T-helper 2 cell (primary cell): Measurements from ENCODE around the gene ATXN7.
A peak's percentile ranks its signal among the peaks of the same experiment; 100 is the strongest.

Source experiments
- DNase-seq, 5 experiments: peaks; one replicate each; pipeline versions ENCODE4 v3.0.0 to v3.0.0-alpha.2; 2012 to 2022
- total RNA-seq, 2 donors: gene quantifications; one replicate each; lab custom pipeline; 2026; lab: John Stamatoyannopoulos, UW

Gene ATXN7, protein sequence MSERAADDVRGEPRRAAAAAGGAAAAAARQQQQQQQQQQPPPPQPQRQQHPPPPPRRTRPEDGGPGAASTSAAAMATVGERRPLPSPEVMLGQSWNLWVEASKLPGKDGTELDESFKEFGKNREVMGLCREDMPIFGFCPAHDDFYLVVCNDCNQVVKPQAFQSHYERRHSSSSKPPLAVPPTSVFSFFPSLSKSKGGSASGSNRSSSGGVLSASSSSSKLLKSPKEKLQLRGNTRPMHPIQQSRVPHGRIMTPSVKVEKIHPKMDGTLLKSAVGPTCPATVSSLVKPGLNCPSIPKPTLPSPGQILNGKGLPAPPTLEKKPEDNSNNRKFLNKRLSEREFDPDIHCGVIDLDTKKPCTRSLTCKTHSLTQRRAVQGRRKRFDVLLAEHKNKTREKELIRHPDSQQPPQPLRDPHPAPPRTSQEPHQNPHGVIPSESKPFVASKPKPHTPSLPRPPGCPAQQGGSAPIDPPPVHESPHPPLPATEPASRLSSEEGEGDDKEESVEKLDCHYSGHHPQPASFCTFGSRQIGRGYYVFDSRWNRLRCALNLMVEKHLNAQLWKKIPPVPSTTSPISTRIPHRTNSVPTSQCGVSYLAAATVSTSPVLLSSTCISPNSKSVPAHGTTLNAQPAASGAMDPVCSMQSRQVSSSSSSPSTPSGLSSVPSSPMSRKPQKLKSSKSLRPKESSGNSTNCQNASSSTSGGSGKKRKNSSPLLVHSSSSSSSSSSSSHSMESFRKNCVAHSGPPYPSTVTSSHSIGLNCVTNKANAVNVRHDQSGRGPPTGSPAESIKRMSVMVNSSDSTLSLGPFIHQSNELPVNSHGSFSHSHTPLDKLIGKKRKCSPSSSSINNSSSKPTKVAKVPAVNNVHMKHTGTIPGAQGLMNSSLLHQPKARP
- 155 to 305 reads per million in 2 donors for total RNA-seq

DNA sequence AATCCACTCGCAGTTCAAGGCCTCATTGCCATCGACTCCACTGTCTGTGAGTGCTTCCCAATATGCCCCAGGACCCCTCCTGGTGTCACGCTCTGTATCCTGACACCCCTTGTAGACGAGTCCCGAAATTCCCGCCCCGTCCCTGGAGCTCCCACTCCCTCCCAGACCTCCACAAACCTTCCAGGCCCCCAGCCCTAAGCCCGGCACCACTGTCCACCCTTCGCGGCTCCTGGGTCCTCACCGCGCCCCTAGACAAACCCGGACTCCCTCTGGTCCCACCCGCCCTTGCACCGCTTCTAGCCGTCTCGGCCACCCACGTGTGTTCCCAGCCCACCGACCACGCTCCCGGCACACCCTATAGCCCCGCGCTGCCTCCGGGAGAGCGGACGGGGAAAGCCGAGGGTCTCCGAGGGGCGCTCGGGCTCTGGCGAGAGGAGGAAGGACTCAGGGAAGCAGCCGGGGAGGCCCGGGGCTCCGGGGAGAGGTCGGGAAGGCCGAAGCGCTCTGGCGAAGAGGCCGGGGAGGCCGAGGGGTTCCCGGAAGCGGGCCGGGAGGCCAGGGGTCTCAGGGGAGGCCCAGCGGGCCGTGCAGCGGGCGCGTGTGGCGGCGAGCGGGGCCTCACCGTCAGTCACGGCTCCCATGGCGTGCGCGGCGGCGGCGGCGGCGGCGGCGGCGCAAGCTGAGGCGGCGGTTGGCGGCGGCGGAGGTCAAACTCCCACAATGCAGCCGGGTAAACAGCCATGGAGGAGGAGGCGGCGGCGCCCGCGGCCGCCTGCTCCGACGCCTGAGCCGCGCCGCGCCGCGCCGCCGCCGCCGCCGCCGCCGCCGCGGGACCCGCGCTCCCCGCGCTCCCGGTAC lies at the start of gene ATXN7, which contains the start of gene THOC7:
ATXN7 (plus strand) TSS at position 718 of the 858 bp plus-strand sequence. CDS start 48,732 bp downstream, outside the sequence.
THOC7 (minus strand) TSS at position 656 of the 858 bp plus-strand sequence; CDS start at position 641, 15 bp downstream.
- peak; percentile 50 to 86 (median 67) for DNase-seq

DNA sequence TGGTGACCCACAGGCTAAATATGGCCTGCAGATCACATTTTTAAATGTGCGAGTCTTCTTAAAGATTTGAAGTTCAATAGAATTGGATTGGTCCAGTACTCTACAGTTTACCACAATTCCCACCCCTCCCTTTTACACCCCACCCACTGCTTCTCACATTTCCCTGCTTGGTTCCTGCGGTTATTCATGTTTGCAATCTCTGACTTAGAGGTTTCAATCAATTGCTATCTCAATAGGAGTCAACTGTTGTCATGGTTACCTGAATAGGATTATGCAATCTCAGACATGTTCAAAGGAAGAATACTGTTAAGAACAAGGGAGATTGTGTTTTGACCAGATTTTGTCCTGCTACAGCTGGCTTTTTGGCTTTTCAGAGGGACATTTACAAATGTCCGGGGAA lies 49.4 kb upstream of the ATXN7 start:
- peak in 1 of 5 experiments; percentile 3 for DNase-seq

DNA sequence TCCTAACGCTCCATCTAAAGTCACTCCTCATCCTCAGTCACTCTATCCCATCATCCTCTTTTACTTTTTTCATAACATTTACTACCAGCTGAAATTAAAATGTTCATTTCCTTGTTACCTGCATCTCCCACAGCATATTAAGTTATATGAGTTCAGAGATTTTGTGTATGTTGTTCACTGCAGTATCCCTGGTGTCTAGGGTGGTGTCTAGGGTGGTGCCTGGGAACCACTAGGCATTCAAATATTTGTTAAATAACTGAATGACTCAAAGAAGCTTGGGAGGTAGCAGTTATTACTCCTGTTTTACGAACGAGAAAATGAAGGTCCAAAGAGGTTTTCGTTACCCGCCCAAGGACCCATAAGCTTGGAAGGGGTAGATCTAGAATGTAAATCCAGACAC lies 46.4 kb upstream of the ATXN7 start:
- DNase-seq: no peak

DNA sequence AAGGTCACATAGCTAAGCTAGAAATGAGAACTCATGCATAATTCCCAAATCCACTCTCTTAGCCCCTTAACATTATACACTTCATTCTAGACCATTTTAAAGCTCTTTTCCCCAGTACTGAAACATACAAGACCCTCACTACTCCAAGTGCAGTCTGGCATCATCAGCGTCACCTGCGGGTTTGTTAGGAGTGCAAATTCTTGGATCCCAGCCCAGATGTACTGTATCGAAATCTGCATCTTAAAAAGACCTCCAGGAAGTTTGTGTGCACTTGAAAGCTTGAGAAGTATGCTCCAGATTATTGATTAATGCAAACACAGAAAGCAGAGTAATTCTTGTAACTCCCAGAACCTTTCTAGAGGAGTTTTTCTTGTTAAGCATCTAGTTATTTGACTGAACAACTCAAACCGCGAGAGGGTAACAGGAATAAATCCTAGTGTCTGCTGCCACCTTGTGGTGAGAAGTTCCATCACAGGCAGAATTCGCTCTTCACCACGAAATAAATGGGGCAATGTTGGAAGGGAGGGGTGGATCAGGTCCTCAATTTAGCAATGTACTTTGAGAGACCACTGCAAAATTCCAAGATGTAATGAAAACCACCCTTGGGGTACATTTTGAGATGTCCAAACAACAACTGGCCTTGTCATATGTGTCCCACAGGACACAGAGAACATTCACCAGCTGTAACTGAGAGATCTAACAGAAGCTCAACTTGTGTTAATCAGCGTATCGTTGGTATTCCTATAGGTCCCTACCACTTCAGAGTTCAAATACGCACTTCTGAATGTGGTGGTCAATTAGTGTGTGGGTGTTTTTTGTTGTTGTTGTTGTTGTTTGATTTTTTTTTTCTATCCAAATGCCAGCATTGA lies 45.2 kb upstream of the ATXN7 start:
- peak in 4 of 5 experiments; percentile 12 to 57 (median 20) for DNase-seq

DNA sequence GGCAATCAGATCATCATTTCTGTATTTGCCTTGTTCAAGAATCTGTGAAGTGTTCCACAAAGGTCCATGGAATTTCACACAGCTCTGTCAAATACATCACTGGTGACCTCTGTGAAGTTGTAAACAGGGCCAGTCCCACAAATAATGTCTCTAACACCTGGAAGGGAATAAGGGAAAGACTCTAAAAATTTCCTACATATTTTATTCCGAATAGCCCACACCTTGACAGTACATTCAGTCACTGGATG lies 44.6 kb upstream of the ATXN7 start, which contains the start of gene C3orf49:
C3orf49 (plus strand) TSS at position 149 of the 248 bp plus-strand sequence. CDS start 173 bp downstream, outside the sequence.
- DNase-seq: no peak

DNA sequence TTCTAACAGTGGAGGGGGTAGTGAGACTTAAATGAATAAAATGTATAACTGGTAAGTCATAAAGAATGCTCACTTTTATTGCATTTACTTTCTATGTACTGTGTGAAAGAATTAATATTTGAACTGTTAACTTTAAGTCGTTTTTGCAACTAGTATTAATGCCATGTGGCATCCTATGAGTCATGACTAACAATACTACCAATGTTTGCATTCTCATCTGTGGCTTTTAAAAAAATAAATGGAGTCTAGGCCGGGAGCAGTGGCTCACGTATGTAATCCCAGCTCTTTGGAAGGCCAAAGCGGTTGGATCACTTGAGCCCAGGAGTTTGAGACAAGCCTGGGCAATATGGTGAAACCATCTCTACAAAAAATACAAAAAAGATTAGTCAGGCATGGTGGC lies 39.4 kb upstream of the ATXN7 start:
- DNase-seq: no peak

DNA sequence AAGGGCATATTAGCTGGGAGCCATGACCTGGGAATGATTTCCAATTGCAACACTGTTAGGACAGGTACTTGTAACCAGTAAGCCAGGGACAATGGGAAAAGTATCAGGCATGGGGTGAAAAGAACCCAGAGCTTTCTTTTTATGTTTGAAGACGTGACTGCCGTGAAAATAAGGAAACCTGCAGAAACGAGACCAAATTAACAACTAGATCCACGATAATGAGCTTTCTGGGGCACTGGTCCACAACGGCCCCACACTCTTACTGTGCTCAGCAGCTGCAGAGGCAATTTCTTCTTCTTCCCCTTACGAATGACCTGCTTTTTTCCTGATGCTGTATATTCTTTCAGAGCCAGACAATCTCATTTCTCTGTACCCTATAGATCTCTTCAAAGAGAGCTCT lies 33.1 kb upstream of the ATXN7 start:
- no peak for DNase-seq

DNA sequence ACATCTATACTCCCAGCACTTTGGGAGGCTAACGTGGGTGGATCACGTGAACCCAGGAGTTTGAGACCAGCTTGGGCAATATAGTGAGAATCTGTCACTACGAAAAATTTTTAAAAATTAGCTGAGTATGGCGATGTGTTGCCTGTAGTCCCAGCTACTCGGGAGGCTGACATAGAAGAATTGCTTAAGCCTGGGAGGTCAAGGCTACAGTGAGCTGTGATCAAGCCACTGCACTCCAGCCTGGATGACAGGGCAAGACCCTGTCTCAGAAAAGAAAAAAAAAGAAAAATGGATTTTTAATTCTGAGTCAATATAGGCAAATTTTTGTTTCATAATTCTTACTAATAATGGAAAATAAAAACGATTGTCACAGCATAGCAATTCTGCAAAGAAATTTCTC lies 31.3 kb upstream of the ATXN7 start:
- no peak for DNase-seq

DNA sequence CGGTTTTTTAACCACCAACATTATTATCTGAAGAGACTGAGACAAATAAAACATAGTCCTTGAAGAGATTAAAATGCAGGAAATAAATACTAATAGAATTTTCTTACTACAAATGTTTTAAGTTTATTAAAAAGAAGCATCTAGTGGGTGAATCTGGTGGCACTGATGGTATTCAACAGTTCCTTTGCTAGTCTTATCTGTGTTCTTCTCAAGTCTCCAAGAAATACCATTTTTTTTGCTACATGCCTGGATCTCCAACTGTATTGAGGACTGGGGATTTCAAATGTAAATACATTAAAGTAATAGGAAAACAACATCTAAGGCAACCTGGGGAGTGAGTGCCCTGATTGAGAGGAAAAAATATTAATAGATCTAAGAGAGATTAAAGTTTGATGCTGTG lies 22.0 kb upstream of the ATXN7 start:
- DNase-seq: no peak

DNA sequence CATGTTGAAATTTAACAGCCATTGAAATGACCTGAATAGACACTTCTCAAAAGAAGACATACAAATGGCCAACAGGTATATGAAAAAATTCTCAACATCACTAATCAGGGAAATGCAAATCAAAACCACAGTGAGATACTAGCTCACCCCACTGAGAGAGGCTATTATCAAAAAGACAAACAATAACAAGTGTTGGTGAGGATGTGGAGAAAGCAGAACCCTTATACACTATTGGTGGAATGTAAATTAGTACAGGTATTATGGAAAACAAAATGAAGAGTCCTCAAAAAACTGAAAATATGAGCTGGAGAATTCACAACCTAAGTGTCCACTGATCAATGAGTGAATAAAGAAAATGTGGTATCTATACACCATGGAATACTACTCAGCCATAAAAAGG lies 21.5 kb upstream of the ATXN7 start:
- no peak for DNase-seq

DNA sequence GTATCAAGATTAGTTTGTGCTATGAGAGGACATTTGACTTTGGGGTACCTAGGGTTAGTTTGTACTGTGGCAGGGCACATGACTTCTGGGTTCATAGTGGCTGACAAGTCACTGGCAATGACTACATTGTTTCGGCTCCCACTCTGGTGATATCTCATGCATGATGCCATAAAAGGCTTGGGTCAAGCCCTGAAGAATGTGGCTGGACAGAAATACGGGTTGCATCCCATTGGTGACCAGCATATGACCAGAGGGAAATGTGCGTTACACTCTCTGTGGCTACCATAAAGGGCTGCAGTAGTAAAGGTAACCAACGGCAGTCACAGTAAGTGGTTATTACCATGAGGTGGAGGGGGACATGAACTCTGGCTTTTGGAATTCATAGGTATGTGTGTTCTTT lies 18.5 kb upstream of the ATXN7 start:
- no peak for DNase-seq

DNA sequence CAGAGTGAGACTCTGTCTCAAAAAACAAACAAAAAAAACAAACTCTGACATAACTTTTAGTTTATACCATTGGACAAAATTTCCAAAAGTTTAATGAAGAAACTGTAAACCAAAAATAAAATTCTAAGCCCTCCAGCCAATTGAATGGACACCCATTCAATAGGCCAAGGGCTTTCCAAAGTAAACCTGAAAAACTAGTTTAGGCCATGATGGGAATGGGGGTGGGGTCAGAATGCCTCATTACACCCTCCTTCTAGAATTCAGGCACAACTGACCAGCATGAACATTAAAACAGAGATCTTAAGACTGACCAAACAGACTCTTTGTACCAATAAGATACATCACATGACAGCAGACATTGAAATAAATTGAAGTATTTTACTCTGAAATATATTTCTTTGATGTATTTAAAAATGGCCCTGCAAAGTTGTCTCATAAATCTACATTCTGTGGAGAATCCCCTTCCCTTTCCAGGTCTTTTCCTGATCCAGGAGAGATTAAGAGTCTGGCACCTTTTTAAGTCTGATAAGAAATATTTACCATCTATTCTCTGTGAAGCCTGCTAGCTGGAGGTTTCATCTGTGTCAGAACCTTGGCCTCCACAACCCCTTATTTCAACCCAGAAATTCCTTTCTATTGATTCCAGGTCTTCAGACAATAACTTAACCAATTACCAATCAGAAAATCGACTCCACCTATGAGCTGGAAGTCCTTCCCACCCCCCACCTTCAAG lies 15.8 kb upstream of the ATXN7 start:
- no peak for DNase-seq

DNA sequence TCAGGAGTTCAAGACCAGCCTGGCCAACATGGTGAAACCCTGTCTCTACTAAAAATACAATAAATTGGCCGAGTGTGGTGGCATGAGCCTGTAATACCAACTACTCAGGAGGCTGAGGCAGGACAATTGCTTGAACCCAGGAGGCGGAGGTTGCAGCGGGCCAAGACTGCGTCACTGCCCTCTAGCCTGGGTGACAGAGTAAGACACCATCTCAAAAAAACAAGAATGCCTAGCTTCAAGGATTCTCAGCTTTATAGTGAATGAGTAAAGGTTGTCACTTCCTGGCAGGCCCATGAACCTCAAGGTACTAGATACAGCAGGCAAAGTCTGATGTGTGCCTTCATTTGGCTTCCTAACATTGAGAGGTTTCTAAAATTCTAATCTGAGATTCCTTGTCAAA lies 14.5 kb upstream of the ATXN7 start:
- no peak for DNase-seq

DNA sequence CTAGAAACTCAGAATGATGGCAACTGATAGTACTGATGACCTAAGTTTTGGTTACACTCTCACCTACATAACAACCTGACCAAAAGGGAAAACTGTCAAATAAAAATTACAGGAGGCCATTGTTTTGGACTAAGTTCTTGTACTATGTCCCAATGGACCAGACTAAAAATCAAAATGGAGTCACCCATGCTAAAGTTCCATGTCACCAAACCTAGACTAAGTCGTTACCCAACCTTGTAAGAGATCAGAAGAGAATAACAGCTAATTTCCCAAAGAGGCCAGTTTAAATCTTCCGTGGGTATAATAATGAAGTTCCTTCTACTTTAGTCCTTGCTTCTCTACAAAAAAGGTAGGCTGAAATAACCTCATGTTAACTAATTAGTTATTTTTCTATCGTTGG lies 12.4 kb upstream of the ATXN7 start:
- no peak for DNase-seq

DNA sequence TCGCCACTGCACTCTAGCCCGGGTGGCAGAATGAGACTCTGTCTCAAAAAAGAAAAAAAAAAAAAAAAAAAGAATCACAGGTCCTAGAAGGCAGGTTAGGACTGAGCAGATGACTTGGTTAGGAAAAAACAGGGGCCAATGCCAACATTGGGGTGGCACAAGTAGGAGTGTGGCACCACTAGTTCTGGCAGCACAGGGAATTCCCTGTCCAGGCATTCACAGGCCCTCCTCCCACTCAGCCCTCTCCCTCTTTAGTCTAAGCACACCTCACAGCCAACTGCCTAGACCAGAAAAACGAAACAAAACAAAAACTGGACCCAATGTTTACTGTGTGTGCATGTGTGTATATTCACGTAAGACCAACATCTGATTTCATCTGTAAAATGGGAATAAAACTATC lies 10.6 kb upstream of the ATXN7 start:
- DNase-seq: no peak

DNA sequence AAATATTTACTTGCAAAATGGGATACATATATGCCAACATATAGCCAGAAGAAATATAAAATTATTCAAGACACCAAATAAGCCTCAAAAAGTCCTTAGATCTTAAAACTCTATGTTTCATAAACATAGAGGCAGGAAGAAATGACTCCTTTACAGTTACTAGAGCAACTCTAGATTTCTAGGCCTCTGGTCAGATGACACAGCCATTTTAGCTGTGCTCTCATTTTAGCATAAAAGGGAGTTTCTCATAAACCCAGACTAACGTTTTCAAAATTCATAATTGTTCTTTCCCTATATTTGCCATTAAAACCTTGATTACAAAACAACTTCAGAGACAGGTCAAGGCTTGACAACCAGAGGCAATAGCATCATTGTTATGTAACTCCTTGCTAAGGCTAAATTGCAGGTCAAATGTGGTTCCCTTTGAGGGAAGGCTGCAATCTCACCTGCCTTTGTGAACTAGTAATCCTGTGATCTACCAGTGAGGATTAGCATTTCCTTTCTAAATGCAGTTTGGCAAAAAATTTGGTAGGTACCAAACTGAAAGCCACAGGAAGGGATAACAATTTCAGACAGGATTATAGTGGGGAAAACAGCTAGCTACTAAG lies 8.2 kb upstream of the ATXN7 start:
- no peak for DNase-seq

DNA sequence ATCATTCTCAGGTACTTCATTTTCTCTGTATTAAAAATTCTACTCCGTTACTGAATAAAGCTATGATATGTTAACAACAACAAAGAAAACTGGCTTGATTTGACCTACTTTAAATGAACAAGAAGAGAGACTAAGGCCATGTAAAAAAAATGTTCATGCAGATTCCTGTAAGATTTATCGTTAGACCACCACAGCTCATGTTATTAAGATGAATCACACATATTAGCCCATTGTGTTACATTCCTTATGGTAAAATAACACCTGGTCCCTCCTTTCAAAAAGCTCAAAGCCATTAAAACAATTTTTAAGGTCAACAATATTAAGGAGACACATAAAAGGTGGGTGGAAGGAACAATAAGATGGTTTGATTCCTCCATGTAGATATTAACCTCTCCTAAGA lies 6.4 kb upstream of the ATXN7 start:
- DNase-seq: no peak

DNA sequence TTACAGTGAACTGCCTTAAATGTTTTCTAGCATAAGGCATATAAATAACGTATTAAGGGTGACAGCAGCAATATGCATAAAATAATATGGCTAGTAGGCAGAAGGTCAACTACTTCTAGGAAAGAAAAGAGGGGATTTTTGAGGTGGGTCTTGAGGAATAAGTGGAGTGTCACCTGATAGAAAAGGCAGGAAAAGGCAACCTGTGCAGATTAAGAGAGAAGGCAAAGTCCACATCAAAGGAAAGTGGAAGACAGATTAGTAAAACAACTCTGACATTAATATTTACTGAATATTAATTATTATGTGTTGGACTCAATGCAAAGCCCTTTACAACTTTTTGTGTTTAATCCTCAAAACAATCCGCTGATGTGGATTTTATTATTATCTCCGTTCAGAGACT lies 2.9 kb upstream of the ATXN7 start:
- DNase-seq: no peak

DNA sequence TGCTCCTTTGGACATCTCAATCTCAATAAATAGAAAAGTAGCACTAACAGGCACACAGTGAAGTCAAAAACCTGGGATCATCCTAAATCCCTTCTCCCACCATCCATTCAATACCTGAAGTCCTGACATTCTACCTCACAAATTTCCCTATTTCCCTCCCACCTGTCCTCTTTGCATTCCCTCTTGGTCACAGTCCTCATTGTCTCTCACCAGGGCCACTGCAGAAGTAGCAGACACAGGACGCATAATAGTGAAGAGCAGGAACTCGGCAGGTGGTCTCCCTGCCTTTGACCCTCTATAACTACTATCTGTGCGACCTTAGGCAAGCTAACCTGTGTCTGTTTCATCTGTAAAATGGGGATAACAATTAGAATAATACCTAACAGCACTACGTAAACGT lies 2.4 kb upstream of the ATXN7 start:
- no peak for DNase-seq

DNA sequence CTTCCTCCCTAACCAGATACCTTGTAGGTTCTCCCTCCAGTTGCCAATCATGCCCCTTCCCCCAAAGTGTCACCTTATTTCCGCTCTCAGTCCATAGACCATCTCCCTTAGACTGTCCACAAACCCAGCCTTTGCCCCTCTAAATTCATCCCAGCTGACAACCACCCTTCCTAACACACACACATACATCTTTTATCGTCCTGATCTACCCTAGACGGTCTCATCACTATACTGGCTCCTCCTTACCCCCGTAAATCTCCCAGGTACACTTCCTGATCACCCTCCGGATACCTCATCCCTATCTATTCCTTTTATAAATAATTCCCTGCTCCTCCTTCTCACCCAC lies 890 bp upstream of the ATXN7 start:
- DNase-seq: peak in 1 of 5 experiments; percentile 9
